Activated naive CD4-positive, alpha-beta T cell treated with anti-CD3 and anti-CD28 coated beads for 36 hours (primary cell): ENCODE data around the gene COL10A1. TPM values are rescaled to one million over a fixed set of nuclear protein-coding genes. Genes with fewer than 3 reads are reported as not detected.
"Not testable (repeated sequence)": the region's sequence is repeated elsewhere in the genome, so short reads cannot be mapped to it uniquely, and the experiment has no call there.

ENCODE experiments used
- CTCF ChIA-PET: fragments of 350-600 bp; sonication (Branson Sonifier 250); formaldehyde crosslinking; loops from one replicate; lab custom pipeline; 2021; ENCODE audit warnings: antibody characterized with exemption; lab: Charles Lee
- DNase-seq: peaks from one replicate; pipeline ENCODE4 v3.0.0-alpha.2; 2020
- H3K27ac Mint-ChIP-seq: one replicate; pipeline ENCODE4 v1.8.0; 2021; ENCODE audit warnings: mild to moderate bottlenecking, mixed read lengths
- H3K27me3 Mint-ChIP-seq: one replicate; pipeline ENCODE4 v1.8.0; 2021; ENCODE audit warnings: low read depth, mixed read lengths
- H3K36me3 Mint-ChIP-seq: one replicate; pipeline ENCODE4 v1.8.0; 2021; ENCODE audit warnings: low read depth, mixed read lengths
- H3K4me1 Mint-ChIP-seq: one replicate; pipeline ENCODE4 v1.8.0; 2021; ENCODE audit warnings: low read depth, mixed read lengths
- H3K4me3 Mint-ChIP-seq: one replicate; pipeline ENCODE4 v1.8.0; 2021; ENCODE audit warnings: mild to moderate bottlenecking, moderate library complexity, mixed read lengths
- H3K9me3 Mint-ChIP-seq: one replicate; pipeline ENCODE4 v1.8.0; 2021; ENCODE audit warnings: mixed read lengths
- intact Hi-C: fragments of 100-400 bp; cut with micrococcal nuclease; formaldehyde crosslinking; loops from one replicate; pipeline ENCODE4 v1.15.1; 2023
- total RNA-seq, 2 experiments: library from RNA; stranded (reverse); gene quantifications; one replicate each; pipeline ENCODE4 v1.2.3, GENCODE V29; 2021

Gene COL10A1
- total RNA-seq, 2 experiments from 2014 or later: not detected

DNA sequence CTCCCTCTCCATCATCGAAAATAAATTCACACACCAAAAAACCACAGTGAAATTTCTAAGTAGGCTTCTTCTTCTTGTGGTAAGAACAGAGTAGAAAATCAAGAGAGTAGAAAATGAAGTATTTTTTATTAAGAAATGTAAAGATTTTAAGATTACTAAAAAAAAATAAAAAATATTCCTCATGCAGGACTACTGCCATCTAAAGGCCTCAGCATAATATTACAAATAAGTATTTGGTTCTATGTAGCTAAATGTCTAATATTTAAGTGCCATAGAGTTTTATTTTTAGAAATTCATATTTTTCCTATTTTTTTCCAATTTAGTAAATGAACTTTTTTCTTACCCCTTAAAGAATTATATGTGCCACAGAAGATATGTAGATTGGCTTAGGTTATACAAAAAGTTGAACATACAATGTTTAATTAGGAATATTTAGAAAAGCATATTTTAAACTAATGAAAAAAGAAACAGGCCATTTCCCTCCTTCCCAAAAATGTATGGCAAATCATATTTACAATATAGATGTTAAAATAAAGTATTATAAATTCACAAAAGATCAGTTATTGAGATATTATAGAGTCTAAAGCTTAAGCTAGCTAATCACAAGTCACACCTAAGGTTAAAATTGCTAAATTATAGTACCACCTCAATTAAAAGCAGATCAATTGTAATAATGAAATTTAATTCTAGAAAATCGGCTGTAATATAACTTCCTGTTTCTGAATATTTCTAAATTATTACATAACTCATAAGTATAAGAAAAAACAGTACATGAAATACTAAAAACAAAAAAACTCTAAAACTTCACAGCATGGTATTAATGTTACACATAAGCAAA is 28.7 kb downstream of the COL10A1 start:
- no peak for DNase-seq
- Mint-ChIP-seq H3K36me3 (peaks cover 10% of the 10 kb centered on the region), H3K27ac (no peak overlapping the region), H3K4me3 (no peak overlapping the region), H3K4me1 (peaks cover 9% of the 10 kb centered on the region), H3K9me3 (peaks cover 16% of the 10 kb centered on the region), H3K27me3 (peaks cover 1% of the 10 kb centered on the region)
- intact Hi-C loops: loop anchor here (1.0 kb wide), 1 partner anchor 86 kb away; no protein-coding TSS in a partner anchor
- CTCF ChIA-PET: interaction anchor here (0.6 to 2.7 kb wide), 8 partner anchors 9 to 128 kb away, joined by 3 to 14 read pairs (median 6); no protein-coding TSS in a partner anchor

GRCh38 chr6:116096048-116096759 is 29.7 kb downstream of the COL10A1 start:
- peaks cover 16% of the 10 kb centered on the region for H3K9me3 Mint-ChIP-seq
- H3K4me3 Mint-ChIP-seq, H3K27ac Mint-ChIP-seq, intact Hi-C loops, H3K4me1 Mint-ChIP-seq, H3K27me3 Mint-ChIP-seq: not testable (repeated sequence)
- CTCF ChIA-PET: interaction anchor here (0.6 to 2.7 kb wide), 10 partner anchors 8 to 158 kb away, joined by 3 to 14 read pairs (median 4); no protein-coding TSS in a partner anchor
- peak; percentile 25 for DNase-seq
- peaks cover 10% of the 10 kb centered on the region for H3K36me3 Mint-ChIP-seq

GRCh38 chr6:116094041-116094440 is 31.9 kb downstream of the COL10A1 start:
- CTCF ChIA-PET: no interaction called here
- H3K36me3 Mint-ChIP-seq: peaks cover 10% of the 10 kb centered on the region
- intact Hi-C loops: no loop called here
- no peak overlapping the region for H3K4me3 Mint-ChIP-seq
- H3K9me3 Mint-ChIP-seq: peaks cover 16% of the 10 kb centered on the region
- no peak overlapping the region for H3K27ac Mint-ChIP-seq
- H3K27me3 Mint-ChIP-seq: peaks cover 1% of the 10 kb centered on the region
- H3K4me1 Mint-ChIP-seq: no peaks in the 10 kb centered on the region
- DNase-seq: no peak

DNA sequence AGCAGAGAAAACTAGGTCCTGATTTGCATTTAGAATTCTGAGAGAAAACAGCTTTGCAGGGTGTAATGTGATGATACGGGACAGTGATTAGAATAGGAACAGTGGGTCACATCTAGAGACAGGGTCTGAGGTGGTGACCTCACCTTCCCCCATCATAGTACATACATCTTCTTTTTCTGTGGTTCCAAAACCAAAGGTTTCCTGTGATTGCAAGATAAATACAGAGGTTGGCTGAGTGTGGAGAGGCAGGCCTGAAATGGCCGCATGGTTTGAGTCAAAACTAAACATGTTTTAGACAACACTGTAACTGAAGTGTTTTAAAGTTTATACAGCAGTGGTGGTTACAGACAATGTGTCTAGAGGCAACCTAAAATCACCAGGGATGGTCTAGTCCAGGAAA is 35.7 kb downstream of the COL10A1 start:
- CTCF ChIA-PET: no interaction called here
- H3K27me3 Mint-ChIP-seq: peaks cover 1% of the 10 kb centered on the region
- intact Hi-C loops: no loop called here
- H3K27ac Mint-ChIP-seq: no peak overlapping the region
- H3K36me3 Mint-ChIP-seq: no peaks in the 10 kb centered on the region
- no peaks in the 10 kb centered on the region for H3K4me1 Mint-ChIP-seq
- H3K9me3 Mint-ChIP-seq: peaks cover 1% of the 10 kb centered on the region
- no peak for DNase-seq
- H3K4me3 Mint-ChIP-seq: no peak overlapping the region

- Mint-ChIP-seq H3K4me3 (no peak overlapping the region), H3K9me3 (no peaks in the 10 kb centered on the region), H3K4me1 (no peaks in the 10 kb centered on the region), H3K27ac (no peak overlapping the region), H3K27me3 (peaks cover 1% of the 10 kb centered on the region), H3K36me3 (no peaks in the 10 kb centered on the region)
- intact Hi-C loops: no loop called here
- DNase-seq: no peak
- CTCF ChIA-PET: interaction anchor here (1.2 kb wide), 1 partner anchor 8 kb away, joined by 3 read pairs; no protein-coding TSS in a partner anchor
These were observed 37.0 kb downstream of the COL10A1 start for GRCh38 chr6:116088946-116089345.

- no peaks in the 10 kb centered on the region for H3K36me3 Mint-ChIP-seq
- H3K9me3 Mint-ChIP-seq: no peaks in the 10 kb centered on the region
- no peaks in the 10 kb centered on the region for H3K4me1 Mint-ChIP-seq
- H3K27me3 Mint-ChIP-seq: peaks cover 4% of the 10 kb centered on the region
- DNase-seq: no peak
- intact Hi-C loops: no loop called here
- no peak overlapping the region for H3K4me3 Mint-ChIP-seq
- CTCF ChIA-PET: interaction anchor here (0.6 to 1.2 kb wide), 2 partner anchors 10 to 13 kb away, joined by 3 read pairs; partner anchors contain the start of gene NT5DC1
- H3K27ac Mint-ChIP-seq: no peak overlapping the region
These were observed 38.4 kb downstream of the COL10A1 start for GRCh38 chr6:116087437-116088027.

- H3K9me3 Mint-ChIP-seq: no peaks in the 10 kb centered on the region
- intact Hi-C loops: no loop called here
- H3K27me3 Mint-ChIP-seq: peaks cover 8% of the 10 kb centered on the region
- H3K4me3 Mint-ChIP-seq: no peak overlapping the region
- H3K27ac Mint-ChIP-seq: no peak overlapping the region
- DNase-seq: no peak
- CTCF ChIA-PET: no interaction called here
- H3K4me1 Mint-ChIP-seq: no peaks in the 10 kb centered on the region
- H3K36me3 Mint-ChIP-seq: no peaks in the 10 kb centered on the region
These were observed 41.6 kb downstream of the COL10A1 start for GRCh38 chr6:116084284-116084683.

DNA sequence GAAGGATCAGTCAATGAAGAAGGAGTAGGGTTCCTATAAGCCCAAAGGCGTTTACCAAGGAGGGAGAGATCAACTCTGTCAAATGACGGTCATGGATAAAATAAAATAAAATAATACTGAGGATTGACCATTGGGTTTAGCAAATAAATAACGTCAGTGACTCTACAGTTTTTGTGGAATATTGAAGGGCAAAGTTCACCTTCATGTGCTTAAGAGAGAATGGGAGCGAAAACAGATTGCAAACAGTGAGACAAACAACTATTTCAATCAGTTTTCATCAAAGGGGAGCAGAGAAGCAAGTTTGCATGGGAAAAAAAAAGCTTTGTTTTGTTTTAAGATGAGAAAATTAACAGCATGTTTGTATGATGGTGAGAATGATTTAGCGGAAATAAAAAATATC is 42.9 kb downstream of the COL10A1 start:
- Mint-ChIP-seq H3K27ac (no peak overlapping the region), H3K4me3 (no peak overlapping the region), H3K4me1 (no peaks in the 10 kb centered on the region), H3K36me3 (no peaks in the 10 kb centered on the region), H3K9me3 (no peaks in the 10 kb centered on the region), H3K27me3 (peaks cover 8% of the 10 kb centered on the region)
- no peak for DNase-seq
- CTCF ChIA-PET: interaction anchor here (0.7 kb wide), 1 partner anchor 135 kb away, joined by 3 read pairs; no protein-coding TSS in a partner anchor
- intact Hi-C loops: no loop called here

DNA sequence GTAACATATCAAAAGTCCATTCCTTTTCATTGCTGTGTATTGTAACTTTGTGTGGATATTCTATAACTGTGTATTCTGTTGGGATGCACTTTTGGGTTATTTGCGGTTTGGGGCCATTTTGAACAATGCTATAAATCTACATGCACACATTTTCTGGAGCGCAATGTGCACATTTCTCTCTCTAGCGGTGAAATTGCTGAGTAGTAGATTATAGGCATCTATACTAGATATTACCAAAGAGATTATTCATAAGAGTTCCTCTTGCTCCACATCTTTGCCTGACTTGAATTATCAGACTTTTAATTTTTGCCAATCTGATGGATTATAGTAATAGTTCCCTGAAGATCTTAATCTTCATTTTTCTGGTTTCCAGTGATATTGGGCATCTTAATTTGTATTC is 47.0 kb downstream of the COL10A1 start:
- H3K4me3 Mint-ChIP-seq: no peak overlapping the region
- no peaks in the 10 kb centered on the region for H3K4me1 Mint-ChIP-seq
- CTCF ChIA-PET: no interaction called here
- no peaks in the 10 kb centered on the region for H3K36me3 Mint-ChIP-seq
- H3K27me3 Mint-ChIP-seq: peaks cover 8% of the 10 kb centered on the region
- H3K27ac Mint-ChIP-seq: no peak overlapping the region
- no peak for DNase-seq
- intact Hi-C loops: no loop called here
- no peaks in the 10 kb centered on the region for H3K9me3 Mint-ChIP-seq

DNA sequence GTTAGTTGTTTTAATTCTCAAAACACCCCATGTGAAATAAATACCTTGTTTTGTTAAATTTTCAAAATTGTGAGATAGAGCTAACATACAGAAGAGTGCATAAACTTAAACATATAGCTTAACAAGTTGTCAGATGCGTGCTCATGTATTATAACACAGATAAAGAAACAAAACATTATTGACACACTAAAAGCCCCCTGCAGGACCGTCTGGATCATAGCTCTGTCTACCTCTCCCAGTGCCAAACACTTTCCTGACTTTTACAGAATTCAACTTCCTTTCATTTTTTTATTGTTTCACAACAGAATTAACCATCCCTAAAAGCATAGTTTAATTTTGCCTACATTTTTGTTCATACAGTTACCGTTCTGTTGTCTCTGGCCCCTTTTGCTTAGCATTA is 47.4 kb downstream of the COL10A1 start:
- intact Hi-C loops: no loop called here
- DNase-seq: no peak
- Mint-ChIP-seq H3K36me3 (no peaks in the 10 kb centered on the region), H3K4me1 (no peaks in the 10 kb centered on the region), H3K27me3 (peaks cover 8% of the 10 kb centered on the region), H3K4me3 (no peak overlapping the region), H3K27ac (no peak overlapping the region), H3K9me3 (no peaks in the 10 kb centered on the region)
- CTCF ChIA-PET: no interaction called here

GRCh38 chr6:116074732-116075390 is 51.1 kb downstream of the COL10A1 start:
- peaks cover 3% of the 10 kb centered on the region for H3K4me1 Mint-ChIP-seq
- H3K9me3 Mint-ChIP-seq: no peaks in the 10 kb centered on the region
- H3K4me3 Mint-ChIP-seq: no peak overlapping the region
- no peak overlapping the region for H3K27ac Mint-ChIP-seq
- H3K27me3 Mint-ChIP-seq: no peaks in the 10 kb centered on the region
- no peaks in the 10 kb centered on the region for H3K36me3 Mint-ChIP-seq
- no peak for DNase-seq
- intact Hi-C loops: no loop called here
- CTCF ChIA-PET: interaction anchor here (0.7 kb wide), 1 partner anchor 204 kb away, joined by 3 read pairs; no protein-coding TSS in a partner anchor
